ENCODE data around the gene SCG5. TPM values are rescaled to one million over a fixed set of nuclear protein-coding genes. Genes with fewer than 3 reads are reported as not detected.

The SCG5 gene
- total and polyA plus RNA-seq, 4 donors = 0.77 to 4.9 (median 0.96) TPM

GRCh38 chr15:32718227-32718820 lies 76.8 kb downstream of the SCG5 start:
- no peak overlapping the region for H3K9ac ChIP-seq (ENCODE audit: insufficient read depth in 1 of 2, low read length in 2 of 2)
- DNase-seq = peak in 1 of 3 donors; percentile 13

GRCh38 chr15:32718821-32719716 lies 77.6 kb downstream of the SCG5 start:
- Histone ChIP-seq H3K27me3 (ENCODE audit: control insufficient read depth in 3 of 3, insufficient read depth in 3 of 3, low read length in 2 of 3) (peaks cover 31 to 87% (median 71%) of the 10 kb centered on the region in 3 donors), H3K27ac (ENCODE audit: low read depth in 1 of 2, low read length in 1 of 2) (no peak overlapping the region)
- WGBS, 2 donors = 4% methylated on average over 62 to 70 of the region's 70 CpGs

More at GRCh38 chr15:32718227-32718820, 76.8 kb downstream of the SCG5 start:
- no peak overlapping the region for H3K27ac ChIP-seq (ENCODE audit: low read depth in 1 of 2, low read length in 1 of 2)
- peaks cover 31 to 95% (median 79%) of the 10 kb centered on the region in 3 donors for H3K27me3 ChIP-seq (ENCODE audit: control insufficient read depth in 3 of 3, insufficient read depth in 3 of 3, low read length in 2 of 3)
- no peak for TF ChIP-seq CTCF (IDR thresholded peaks at IDR 0.05; ENCODE audit: control extremely low read depth, extremely low read depth)
- WGBS, 2 donors = 1 to 3% methylated on average over 59 to 60 of the region's 60 CpGs
- H3K36me3 ChIP-seq (ENCODE audit: control insufficient read depth in 4 of 4, insufficient read depth in 4 of 4, low read length in 4 of 4) = no peaks in the 10 kb centered on the region
- H3K9me3 ChIP-seq (ENCODE audit: control insufficient read depth in 4 of 4, insufficient read depth in 3 of 4, low read length in 3 of 4) = peaks cover 0 to 9% (median 0%) of the 10 kb centered on the region in 4 donors
- H3K4me1 ChIP-seq (ENCODE audit: control insufficient read depth in 5 of 5, insufficient read depth in 5 of 5, low read length in 5 of 5) = peaks cover 0 to 14% (median 9%) of the 10 kb centered on the region in 5 donors
- ATAC-seq (ENCODE audit: insufficient read depth, low FRiP score) = no peak
- no peak overlapping the region for H3K4me3 ChIP-seq

GRCh38 chr15:32721596-32721995 lies 80.1 kb downstream of the SCG5 start:
- no peak for TF ChIP-seq CTCF (IDR thresholded peaks at IDR 0.05; ENCODE audit: control extremely low read depth, extremely low read depth)

More at GRCh38 chr15:32718821-32719716, 77.6 kb downstream of the SCG5 start:
- H3K9me3 ChIP-seq (ENCODE audit: control insufficient read depth in 4 of 4, insufficient read depth in 3 of 4, low read length in 3 of 4) = peaks cover 0 to 9% (median 0%) of the 10 kb centered on the region in 4 donors
- TF ChIP-seq CTCF (IDR thresholded peaks at IDR 0.05; ENCODE audit: control extremely low read depth, extremely low read depth) = no peak
- H3K9ac ChIP-seq (ENCODE audit: insufficient read depth in 1 of 2, low read length in 2 of 2) = no peak overlapping the region
- no peak for ATAC-seq (ENCODE audit: insufficient read depth, low FRiP score)
- H3K36me3 ChIP-seq (ENCODE audit: control insufficient read depth in 4 of 4, insufficient read depth in 4 of 4, low read length in 4 of 4) = no peaks in the 10 kb centered on the region
- H3K4me1 ChIP-seq (ENCODE audit: control insufficient read depth in 5 of 5, insufficient read depth in 5 of 5, low read length in 5 of 5) = peaks cover 0 to 14% (median 9%) of the 10 kb centered on the region in 5 donors
- no peak overlapping the region for H3K4me3 ChIP-seq
- peak in 1 of 3 donors; percentile 23 for DNase-seq

More at GRCh38 chr15:32721596-32721995, 80.1 kb downstream of the SCG5 start:
- H3K4me1 ChIP-seq (ENCODE audit: control insufficient read depth in 5 of 5, insufficient read depth in 5 of 5, low read length in 5 of 5) = peaks cover 0 to 14% (median 9%) of the 10 kb centered on the region in 5 donors
- H3K36me3 ChIP-seq (ENCODE audit: control insufficient read depth in 4 of 4, insufficient read depth in 4 of 4, low read length in 4 of 4) = no peaks in the 10 kb centered on the region
- H3K4me3 ChIP-seq = no peak overlapping the region
- DNase-seq = no peak
- peaks cover 0 to 9% (median 0%) of the 10 kb centered on the region in 4 donors for H3K9me3 ChIP-seq (ENCODE audit: control insufficient read depth in 4 of 4, insufficient read depth in 3 of 4, low read length in 3 of 4)
- no peak overlapping the region for H3K9ac ChIP-seq (ENCODE audit: insufficient read depth in 1 of 2, low read length in 2 of 2)
- WGBS, 2 donors = 85 to 86% methylated on average over 6 of the region's 6 CpGs
- ATAC-seq (ENCODE audit: insufficient read depth, low FRiP score) = no peak
- peaks cover 22 to 62% (median 46%) of the 10 kb centered on the region in 3 donors for H3K27me3 ChIP-seq (ENCODE audit: control insufficient read depth in 3 of 3, insufficient read depth in 3 of 3, low read length in 2 of 3)
- H3K27ac ChIP-seq (ENCODE audit: low read depth in 1 of 2, low read length in 1 of 2) = no peak overlapping the region
